H1 (cell line): ENCODE measurements around the gene CD40LG. TPM values are rescaled to one million over a fixed set of nuclear protein-coding genes. Genes with fewer than 3 reads are reported as not detected.

Source experiments
- CTCF ChIA-PET: fragments of 300-600 bp; sonication (Branson Sonifier 250); formaldehyde crosslinking; loops from one replicate; lab custom pipeline; 2021; ENCODE audit not compliant: partially characterized antibody; lab: Charles Lee
- POLR2A ChIA-PET: fragments of 300-600 bp; sonication (Branson Sonifier 250); formaldehyde crosslinking; loops from one replicate; lab custom pipeline; 2021; ENCODE audit warnings: inconsistent platforms; ENCODE audit not compliant: partially characterized antibody; lab: Charles Lee
- DNase-seq, 2 experiments: peaks; one replicate each; pipeline versions ENCODE4 v3.0.0 to v3.0.0-alpha.2; 2010 to 2022; ENCODE audit warnings: low spot score in 2 of 2, low read depth in 1 of 2, mixed read lengths in 1 of 2
- FAIRE-seq: peaks from 2 replicates; lab custom pipeline; 2011; peaks lifted over from hg19 to GRCh38; lab: Jason Lieb, UNC
- H2AFZ ChIP-seq: 2 replicates; pipeline ENCODE4 v1.8.1; 2012; ENCODE audit warnings: low read length, inconsistent platforms
- H2AK5ac ChIP-seq: 2 replicates; pipeline ENCODE4 v1.6.1; 2013; ENCODE audit warnings: low read depth, low read length
- H2BK120ac ChIP-seq: replicated peaks from 2 replicates; pipeline ENCODE3; 2013; ENCODE audit warnings: low read depth, low read length, inconsistent platforms
- H2BK12ac ChIP-seq: 2 replicates; pipeline ENCODE4 v1.6.1; 2013; ENCODE audit warnings: low read depth, low read length
- H2BK15ac ChIP-seq: 2 replicates; pipeline ENCODE4 v1.6.1; 2013; ENCODE audit warnings: low read length
- H2BK20ac ChIP-seq: 2 replicates; pipeline ENCODE4 v1.6.1; 2013; ENCODE audit warnings: low read length
- H2BK5ac ChIP-seq: 2 replicates; pipeline ENCODE4 v1.6.1; 2013; ENCODE audit warnings: low read depth, low read length
- H3K14ac ChIP-seq: 2 replicates; pipeline ENCODE4 v1.6.1; 2013; ENCODE audit warnings: inconsistent platforms; ENCODE audit not compliant: insufficient read length
- H3K18ac ChIP-seq: 2 replicates; pipeline ENCODE4 v1.6.1; 2013; ENCODE audit warnings: low read length; ENCODE audit errors: extremely low read depth
- H3K23ac ChIP-seq: 2 replicates; pipeline ENCODE4 v1.6.1; 2013; ENCODE audit warnings: inconsistent platforms; ENCODE audit not compliant: insufficient read length
- H3K23me2 ChIP-seq: 2 replicates; pipeline ENCODE4 v1.6.1; 2013; ENCODE audit warnings: low read depth, low read length
- H3K27ac ChIP-seq: 2 replicates; pipeline ENCODE4 v1.6.1; 2011; ENCODE audit warnings: low read depth, low read length, inconsistent platforms
- H3K27me3 ChIP-seq, 4 experiments: replicated peaks in 1 of 4; 1 replicate in 1 of 4; 2 replicates in 3 of 4; pipeline versions ENCODE4 v1.6.1 to v1.8.1; 2011 to 2013; ENCODE audit warnings: low read length in 3 of 4, mild to moderate bottlenecking in 3 of 4, inconsistent platforms in 2 of 4, mixed read lengths in 2 of 4, moderate library complexity in 1 of 4; ENCODE audit not compliant: control insufficient read depth in 3 of 4, insufficient read depth in 3 of 4; ENCODE audit errors: extremely low read depth in 1 of 4
- H3K36me3 ChIP-seq, 4 experiments: 2 replicates each; pipeline versions ENCODE4 v1.6.1 to v1.8.1; 2011 to 2013; ENCODE audit warnings: mild to moderate bottlenecking in 4 of 4, low read length in 3 of 4, moderate library complexity in 2 of 4, control low read depth in 1 of 4, inconsistent platforms in 1 of 4; ENCODE audit not compliant: insufficient read depth in 4 of 4, control insufficient read depth in 2 of 4
- H3K4ac ChIP-seq: replicated peaks from 2 replicates; pipeline ENCODE3; 2013; ENCODE audit warnings: low read length, low read depth, mixed read lengths, inconsistent platforms; ENCODE audit not compliant: insufficient read length
- H3K4me1 ChIP-seq, 4 experiments: replicated peaks in 1 of 4; 1 replicate in 1 of 4; 2 replicates in 3 of 4; pipeline versions ENCODE4 v1.6.1 to v1.8.1; 2011 to 2013; ENCODE audit warnings: low read length in 3 of 4, inconsistent platforms in 2 of 4, mixed read lengths in 1 of 4; ENCODE audit not compliant: insufficient read depth in 4 of 4, control insufficient read depth in 3 of 4
- H3K4me2 ChIP-seq, 2 experiments: 2 replicates each; pipeline versions ENCODE4 v1.6.1 to v1.8.1; 2011 to 2013; ENCODE audit warnings: low read depth in 2 of 2, low read length in 2 of 2, control low read depth in 1 of 2, inconsistent platforms in 1 of 2, mild to moderate bottlenecking in 1 of 2; ENCODE audit not compliant: insufficient read depth in 1 of 2
- H3K4me3 ChIP-seq, 4 experiments: fragments of 200-600, 300-600 bp in 1 of 4; sonication (generic), shearing (Covaris generic), sonication (Bioruptor Twin) in 1 of 4; 2 replicates each; pipeline versions ENCODE4 v1.5.1 to v1.8.1; 2011 to 2016; ENCODE audit warnings: low read length in 4 of 4, low read depth in 3 of 4, control low read depth in 2 of 4, inconsistent platforms in 2 of 4, mild to moderate bottlenecking in 2 of 4, mixed read lengths in 1 of 4, moderate library complexity in 1 of 4; ENCODE audit not compliant: insufficient read depth in 2 of 4; ENCODE audit errors: extremely low read depth in 1 of 4
- H3K56ac ChIP-seq: replicated peaks from 2 replicates; pipeline ENCODE3; 2013; ENCODE audit warnings: low read depth, mild to moderate bottlenecking, mixed read lengths, low read length, inconsistent platforms; ENCODE audit not compliant: insufficient read length
- H3K79me1 ChIP-seq: 2 replicates; pipeline ENCODE4 v1.6.1; 2013; ENCODE audit warnings: low read depth, low read length, control low read depth
- H3K79me2 ChIP-seq, 2 experiments: 2 replicates each; pipeline versions ENCODE4 v1.6.1 to v1.8.1; 2012 to 2013; ENCODE audit warnings: low read length in 2 of 2, mild to moderate bottlenecking in 2 of 2, inconsistent platforms in 1 of 2; ENCODE audit not compliant: insufficient read depth in 2 of 2, control insufficient read depth in 1 of 2
- H3K9ac ChIP-seq, 4 experiments: replicated peaks in 1 of 4; 1 replicate in 1 of 4; 2 replicates in 3 of 4; pipeline versions ENCODE4 v1.6.1 to v1.8.1; 2011 to 2013; ENCODE audit warnings: low read depth in 3 of 4, low read length in 3 of 4, control low read depth in 2 of 4, mild to moderate bottlenecking in 2 of 4, moderate library complexity in 2 of 4, inconsistent platforms in 1 of 4; ENCODE audit errors: extremely low read depth in 1 of 4
- H3K9me3 ChIP-seq, 2 experiments: 2 replicates each; pipeline versions ENCODE4 v1.6.1 to v1.8.1; 2012 to 2013; ENCODE audit warnings: mild to moderate bottlenecking in 2 of 2, moderate library complexity in 2 of 2, control low read depth in 1 of 2, inconsistent platforms in 1 of 2, low read depth in 1 of 2, low read length in 1 of 2, mixed read lengths in 1 of 2; ENCODE audit not compliant: insufficient read depth in 2 of 2
- H4K20me1 ChIP-seq, 2 experiments: replicated peaks in 1 of 2; 2 replicates each; pipeline versions ENCODE3 to v1.8.1; 2011 to 2013; ENCODE audit warnings: inconsistent platforms in 2 of 2, low read length in 2 of 2, mild to moderate bottlenecking in 1 of 2; ENCODE audit not compliant: insufficient read depth in 2 of 2, control insufficient read depth in 1 of 2
- H4K5ac ChIP-seq: 2 replicates; pipeline ENCODE4 v1.6.1; 2013; ENCODE audit warnings: low read length, low read depth, mixed read lengths, inconsistent platforms; ENCODE audit not compliant: insufficient read length
- H4K8ac ChIP-seq: 2 replicates; pipeline ENCODE4 v1.8.0; 2013; ENCODE audit warnings: mild to moderate bottlenecking, moderate library complexity, low read length, inconsistent platforms; ENCODE audit not compliant: insufficient read depth; ENCODE audit errors: extremely low read depth
- H4K91ac ChIP-seq: replicated peaks from 2 replicates; pipeline ENCODE3; 2013; ENCODE audit warnings: low read length, mixed read lengths, inconsistent platforms; ENCODE audit not compliant: insufficient read length
- BCL11A ChIP-seq, 2 experiments: IDR thresholded peaks; one replicate each; pipeline ENCODE4 v1.6.1; 2011; ENCODE audit warnings: low read depth in 2 of 2, low read length in 2 of 2, mild to moderate bottlenecking in 2 of 2
- CTBP2 ChIP-seq: IDR thresholded peaks from 2 replicates; pipeline ENCODE4 v1.7.0; 2011; ENCODE audit warnings: borderline replicate concordance, mild to moderate bottlenecking, moderate library complexity, mixed read lengths, low read length; ENCODE audit not compliant: insufficient read depth, insufficient read length
- POU5F1 ChIP-seq: IDR thresholded peaks from 2 replicates; pipeline ENCODE4 v1.6.1; 2011; ENCODE audit warnings: low read depth, mild to moderate bottlenecking, low read length, moderate library complexity
- WGBS, 2 experiments: shearing (Covaris generic) in 1 of 2; methylation state at CpG; one replicate each; pipeline versions ENCODE4 v1.1.6 to v1.1.7; 2013 to 2015; ENCODE audit warnings: low lambda C conversion rate in 2 of 2, mixed read lengths in 2 of 2, inconsistent platforms in 1 of 2, low coverage in 1 of 2, missing lambda C conversion rate in 1 of 2; ENCODE audit not compliant: insufficient replicate concordance in 2 of 2, insufficient coverage in 1 of 2, insufficient read length in 1 of 2; ENCODE audit errors: extremely low coverage in 1 of 2, missing lambda C conversion rate in 1 of 2; 5-methylcytosine and 5-hydroxymethylcytosine counted together
- polyA plus RNA-seq, 7 experiments: library from polyadenylated mRNA; depleted of rRNA in 3 of 7; stranded (reverse) in 5 of 7; unstranded in 2 of 7; fragments of >200 nt in 5 of 7; fragments of 200-250 nt in 2 of 7; gene quantifications; 1 replicate in 5 of 7; 2 replicates in 1 of 7; 4 replicates in 1 of 7; pipeline versions ENCODE4 v1.2.1 to v1.2.3, GENCODE V29; 2011 to 2013; ENCODE audit warnings: missing spikeins in 2 of 7, mixed read lengths in 2 of 7
- total RNA-seq: library from RNA; stranded (reverse); fragmentation: NEBNext Ultra II Directional; extraction: Animal tissue kit (Norgen Biotek cat#: 25700); gene quantifications from 2 replicates; pipeline ENCODE4 v1.2.1, GENCODE V29; 2021

Gene CD40LG
- total and polyA plus RNA-seq, 2 of the 8 experiments (the other 6 are each of a cell fraction or from before 2014, with no cell fraction given): not detected

DNA sequence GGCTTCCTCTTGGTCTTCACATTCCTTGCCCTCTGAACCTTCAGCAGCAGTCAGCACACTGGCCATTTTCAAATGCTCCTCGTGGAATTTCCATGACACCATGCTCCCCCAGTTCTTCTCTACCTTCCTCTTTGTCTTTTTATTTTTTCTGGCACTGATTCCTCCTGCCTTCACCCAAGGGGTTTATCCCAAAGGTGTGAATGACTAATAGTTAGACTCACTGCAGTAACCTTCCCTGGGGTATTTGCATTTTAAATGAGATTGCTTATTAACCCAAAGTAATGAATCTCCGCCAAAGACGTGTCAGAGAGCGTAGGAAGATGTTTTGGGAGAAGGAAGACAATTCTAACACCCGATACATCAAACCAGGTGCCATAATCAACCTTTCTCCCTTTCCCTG is 36.2 kb downstream of the CD40LG start:
- no peaks in the 10 kb centered on the region for H3K23me2 ChIP-seq
- no peak overlapping the region for H2BK20ac ChIP-seq
- H2BK12ac ChIP-seq: no peak overlapping the region
- no peaks in the 10 kb centered on the region for H3K79me2 ChIP-seq
- H4K20me1 ChIP-seq: no peaks in the 10 kb centered on the region
- WGBS, 2 experiments: 81% methylated on average over 4 of the region's 5 CpGs; no CpG with 5 or more reads in 1 of the 2 experiments
- no peaks in the 10 kb centered on the region for H3K27me3 ChIP-seq
- H4K91ac ChIP-seq: no peak overlapping the region
- no peak overlapping the region for H3K14ac ChIP-seq
- H2BK120ac ChIP-seq: no peak overlapping the region
- no peaks in the 10 kb centered on the region for H3K9me3 ChIP-seq
- H3K27ac ChIP-seq: no peak overlapping the region
- H3K36me3 ChIP-seq: no peaks in the 10 kb centered on the region
- no peaks in the 10 kb centered on the region for H3K79me1 ChIP-seq
- CTCF ChIA-PET: no interaction called here
- H3K9ac ChIP-seq: no peak overlapping the region
- H3K18ac ChIP-seq: no peak overlapping the region
- H3K4me2 ChIP-seq: no peak overlapping the region
- H2BK15ac ChIP-seq: no peak overlapping the region
- H2AK5ac ChIP-seq: no peak overlapping the region
- DNase-seq (no peak), FAIRE-seq (no peak)
- no peak overlapping the region for H3K4me3 ChIP-seq
- no peak overlapping the region for H4K5ac ChIP-seq
- POLR2A ChIA-PET: interaction anchor here (0.9 kb wide), 1 partner anchor 183 kb away, joined by 3 read pairs; no protein-coding TSS in a partner anchor
- no peak overlapping the region for H3K4ac ChIP-seq
- H3K56ac ChIP-seq: no peak overlapping the region
- H2BK5ac ChIP-seq: no peak overlapping the region
- H3K4me1 ChIP-seq: peaks cover 0 to 2% (median 0%) of the 10 kb centered on the region in 4 experiments; a peak in 2 of 7 replicates
- H3K23ac ChIP-seq: no peak overlapping the region
- no peak overlapping the region for H2AFZ ChIP-seq
- no peak overlapping the region for H4K8ac ChIP-seq
- TF ChIP-seq POU5F1 (no peak), BCL11A (IDR thresholded peaks at IDR 0.05; ENCODE audit: low read depth in 2 of 2, low read length in 2 of 2) (no peak), CTBP2 (no peak)
